Progenitor cell of endocrine pancreas (in vitro differentiated cells): ENCODE results near the gene CHD9. TPM values are rescaled to one million over a fixed set of nuclear protein-coding genes. Genes with fewer than 3 reads are reported as not detected.
A peak's percentile ranks its signal among the peaks of the same experiment; 100 is the strongest.

Source experiments
- DNase-seq: peaks from one replicate; pipeline ENCODE4 v3.0.0; 2021; ENCODE audit warnings: low spot score; ENCODE audit not compliant: unreplicated experiment
- H3K27ac Mint-ChIP-seq: 2 replicates; pipeline ENCODE4 v1.8.0; 2021; ENCODE audit warnings: mild to moderate bottlenecking, moderate library complexity, mixed read lengths
- H3K27me3 Mint-ChIP-seq: 2 replicates; pipeline ENCODE4 v1.8.0; 2021; ENCODE audit warnings: mixed read lengths
- H3K36me3 Mint-ChIP-seq: 2 replicates; pipeline ENCODE4 v1.8.0; 2022; ENCODE audit warnings: mixed read lengths; ENCODE audit not compliant: insufficient read depth
- H3K4me1 Mint-ChIP-seq: 2 replicates; pipeline ENCODE4 v1.8.0; 2021; ENCODE audit warnings: low read depth, mixed read lengths
- H3K4me3 Mint-ChIP-seq: 2 replicates; pipeline ENCODE4 v1.8.0; 2021; ENCODE audit warnings: low read depth, mild to moderate bottlenecking, moderate library complexity, mixed read lengths
- H3K9me3 Mint-ChIP-seq: 2 replicates; pipeline ENCODE4 v1.8.0; 2021; ENCODE audit warnings: low read depth, mixed read lengths
- total RNA-seq: library from RNA; stranded (reverse); gene quantifications from 2 replicates; pipeline ENCODE4 v1.2.1, GENCODE V29; 2021
- TF ChIP-seq, protein P1 (sequence below): fragments of 200-600 bp; sonication (generic); IDR thresholded peaks from one replicate; pipeline ENCODE4 v1.5.0; 2021; ENCODE audit warnings: antibody characterized with exemption, mild to moderate bottlenecking; ENCODE audit not compliant: unreplicated experiment

Gene CHD9
- total RNA-seq, 1 donor from 2014 or later, result 67.7 TPM

DNA sequence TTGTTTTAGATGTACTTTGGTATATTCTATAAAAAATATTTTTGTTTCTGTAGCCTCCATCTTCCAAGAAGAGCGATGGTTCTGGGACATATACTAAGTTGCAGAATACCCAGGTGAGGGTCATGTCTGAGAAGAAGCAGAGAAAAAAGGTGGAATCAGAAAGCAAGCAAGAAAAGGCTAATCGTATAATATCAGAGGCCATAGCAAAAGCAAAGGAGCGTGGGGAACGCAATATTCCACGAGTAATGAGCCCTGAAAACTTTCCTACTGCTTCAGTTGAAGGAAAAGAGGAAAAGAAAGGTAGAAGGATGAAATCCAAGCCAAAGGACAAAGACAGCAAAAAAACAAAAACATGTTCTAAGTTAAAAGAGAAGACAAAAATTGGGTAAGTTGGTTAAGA lies 154.6 kb downstream of the CHD9 start:
- Mint-ChIP-seq H3K36me3 (peaks cover 11% of the 10 kb centered on the region), H3K4me3 (peak overlapping the region; percentile 83), H3K27me3 (no peaks in the 10 kb centered on the region), H3K9me3 (no peaks in the 10 kb centered on the region), H3K27ac (peak overlapping the region; percentile 89), H3K4me1 (peaks cover 21% of the 10 kb centered on the region)
- no peak for DNase-seq
- TF ChIP-seq, protein P1, sequence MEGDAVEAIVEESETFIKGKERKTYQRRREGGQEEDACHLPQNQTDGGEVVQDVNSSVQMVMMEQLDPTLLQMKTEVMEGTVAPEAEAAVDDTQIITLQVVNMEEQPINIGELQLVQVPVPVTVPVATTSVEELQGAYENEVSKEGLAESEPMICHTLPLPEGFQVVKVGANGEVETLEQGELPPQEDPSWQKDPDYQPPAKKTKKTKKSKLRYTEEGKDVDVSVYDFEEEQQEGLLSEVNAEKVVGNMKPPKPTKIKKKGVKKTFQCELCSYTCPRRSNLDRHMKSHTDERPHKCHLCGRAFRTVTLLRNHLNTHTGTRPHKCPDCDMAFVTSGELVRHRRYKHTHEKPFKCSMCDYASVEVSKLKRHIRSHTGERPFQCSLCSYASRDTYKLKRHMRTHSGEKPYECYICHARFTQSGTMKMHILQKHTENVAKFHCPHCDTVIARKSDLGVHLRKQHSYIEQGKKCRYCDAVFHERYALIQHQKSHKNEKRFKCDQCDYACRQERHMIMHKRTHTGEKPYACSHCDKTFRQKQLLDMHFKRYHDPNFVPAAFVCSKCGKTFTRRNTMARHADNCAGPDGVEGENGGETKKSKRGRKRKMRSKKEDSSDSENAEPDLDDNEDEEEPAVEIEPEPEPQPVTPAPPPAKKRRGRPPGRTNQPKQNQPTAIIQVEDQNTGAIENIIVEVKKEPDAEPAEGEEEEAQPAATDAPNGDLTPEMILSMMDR, result no peak

DNA sequence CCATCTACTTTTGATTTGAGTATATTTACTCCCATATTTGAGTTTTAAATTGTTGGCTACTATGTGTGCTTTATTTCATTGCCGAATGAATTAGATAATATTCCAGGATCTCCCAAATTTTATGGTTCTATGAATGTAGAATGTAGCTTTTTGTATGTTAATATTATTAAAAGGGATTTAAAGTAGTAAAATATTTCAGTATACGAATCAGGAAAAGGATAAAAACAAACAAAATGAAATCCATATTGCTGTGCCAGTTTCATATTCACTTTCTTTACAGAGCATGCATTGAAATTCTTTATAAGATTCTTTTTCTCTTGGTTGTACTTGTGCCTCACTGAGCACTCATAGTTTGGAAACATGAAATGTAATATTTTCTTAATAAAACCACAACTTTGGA lies 155.1 kb downstream of the CHD9 start:
- no peaks in the 10 kb centered on the region for H3K9me3 Mint-ChIP-seq
- TF ChIP-seq, protein P1, result no peak
- H3K4me3 Mint-ChIP-seq, result peak overlapping the region; percentile 83
- H3K27ac Mint-ChIP-seq, result peak overlapping the region; percentile 52
- H3K4me1 Mint-ChIP-seq, result peaks cover 21% of the 10 kb centered on the region
- peaks cover 11% of the 10 kb centered on the region for H3K36me3 Mint-ChIP-seq
- DNase-seq, result no peak
- no peaks in the 10 kb centered on the region for H3K27me3 Mint-ChIP-seq

DNA sequence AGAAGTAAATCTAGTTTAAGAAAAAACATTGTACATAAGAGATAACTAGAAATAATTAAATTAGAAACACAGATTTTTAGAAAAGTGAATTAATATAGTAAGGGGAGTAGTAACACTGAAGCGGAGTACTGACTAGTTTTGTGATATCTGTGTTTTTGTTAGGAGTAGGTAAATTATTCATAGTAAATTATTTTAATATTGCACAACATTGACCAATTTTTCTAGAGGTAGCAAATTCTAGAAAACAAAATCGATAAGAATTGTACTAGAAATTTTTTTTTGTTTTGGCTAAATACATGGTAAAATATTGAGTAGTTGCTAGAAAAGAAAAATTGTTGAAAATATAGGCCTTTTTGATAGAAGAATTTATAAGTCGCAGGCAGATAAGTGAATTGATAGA lies 156.5 kb downstream of the CHD9 start:
- peaks cover 21% of the 10 kb centered on the region for H3K4me1 Mint-ChIP-seq
- H3K27me3 Mint-ChIP-seq, result no peaks in the 10 kb centered on the region
- no peaks in the 10 kb centered on the region for H3K9me3 Mint-ChIP-seq
- H3K4me3 Mint-ChIP-seq, result peak overlapping the region; percentile 65
- H3K27ac Mint-ChIP-seq, result no peak overlapping the region
- no peak for DNase-seq
- peaks cover 13% of the 10 kb centered on the region for H3K36me3 Mint-ChIP-seq
- TF ChIP-seq, protein P1, result no peak

DNA sequence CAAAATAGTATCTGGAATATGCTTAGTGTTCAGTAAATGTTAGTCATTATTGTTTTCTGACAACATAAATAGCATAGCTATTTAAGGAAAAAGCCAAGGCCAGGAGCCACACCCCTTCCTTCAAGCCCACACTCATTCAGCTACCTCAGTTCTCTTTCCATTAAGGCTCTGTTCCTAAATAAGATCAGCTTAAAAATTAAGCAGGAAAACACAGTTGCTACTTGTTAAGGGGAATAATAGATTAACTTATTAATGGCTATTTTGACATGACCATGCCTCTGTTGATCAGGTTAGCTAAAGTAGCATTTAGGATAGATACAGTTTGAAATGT lies 158.1 kb downstream of the CHD9 start:
- DNase-seq, result no peak
- H3K27ac Mint-ChIP-seq, result peak overlapping the region; percentile 31
- H3K4me3 Mint-ChIP-seq, result no peak overlapping the region
- no peaks in the 10 kb centered on the region for H3K27me3 Mint-ChIP-seq
- TF ChIP-seq, protein P1, result no peak
- H3K4me1 Mint-ChIP-seq, result peaks cover 20% of the 10 kb centered on the region
- peaks cover 15% of the 10 kb centered on the region for H3K36me3 Mint-ChIP-seq
- no peaks in the 10 kb centered on the region for H3K9me3 Mint-ChIP-seq

DNA sequence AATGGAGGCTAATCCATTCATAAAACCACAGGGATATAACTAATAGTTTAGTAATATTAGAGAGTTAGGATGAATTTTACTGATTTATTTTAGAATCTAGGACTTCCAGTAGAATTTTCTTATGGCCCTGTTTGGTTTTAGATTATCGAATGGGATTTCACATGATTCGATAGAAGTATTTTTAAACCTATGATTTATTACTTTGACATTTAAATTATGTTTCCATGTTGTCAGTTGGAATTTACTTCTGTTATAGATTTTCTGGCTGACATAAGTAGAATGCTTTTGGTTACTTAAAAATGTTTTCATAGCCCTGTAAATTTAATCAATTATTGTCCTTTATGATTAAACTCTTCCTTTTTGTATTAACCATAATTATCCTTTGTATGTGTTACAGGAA lies 158.8 kb downstream of the CHD9 start:
- H3K4me1 Mint-ChIP-seq, result peaks cover 17% of the 10 kb centered on the region
- H3K9me3 Mint-ChIP-seq, result no peaks in the 10 kb centered on the region
- peaks cover 15% of the 10 kb centered on the region for H3K36me3 Mint-ChIP-seq
- no peak overlapping the region for H3K27ac Mint-ChIP-seq
- DNase-seq, result no peak
- no peak overlapping the region for H3K4me3 Mint-ChIP-seq
- TF ChIP-seq, protein P1, result no peak
- H3K27me3 Mint-ChIP-seq, result no peaks in the 10 kb centered on the region
